Right lobe of liver (tissue), 6 donors: Measurements from ENCODE around the gene YTHDF1. TPM values are rescaled to one million over a fixed set of nuclear protein-coding genes. Genes with fewer than 3 reads are reported as not detected.
"Not testable (repeated sequence)": the region's sequence is repeated elsewhere in the genome, so short reads cannot be mapped to it uniquely, and the experiment has no call there.

Experiments
- ATAC-seq, 4 donors: fragments of 200-7000 bp; cut with Tn5 transposase; one replicate each; pipeline ENCODE4 v1.9.1; 2020; ENCODE audit warnings: mild to moderate bottlenecking in 4 of 4, moderate library complexity in 4 of 4
- DNase-seq, 3 donors: peaks; one replicate each; pipeline ENCODE4 v3.0.0-alpha.2; 2020
- H3K27ac ChIP-seq, 3 donors: fragments of 200-600 bp; one replicate each; pipeline ENCODE4 v1.8.0; 2022
- H3K27me3 ChIP-seq, 2 donors: fragments of 200-600 bp; one replicate each; pipeline ENCODE4 v1.8.0; 2022
- H3K36me3 ChIP-seq, 4 donors: fragments of 200-600 bp; sonication (generic) in 1 of 4; one replicate each; pipeline versions ENCODE4 v1.5.1 to v1.8.0; 2017 to 2022; ENCODE audit warnings: control low read depth in 1 of 4
- H3K4me1 ChIP-seq, 4 donors: fragments of 200-600 bp; sonication (generic) in 1 of 4; one replicate each; pipeline versions ENCODE4 v1.5.1 to v1.8.0; 2017 to 2022; ENCODE audit warnings: control low read depth in 1 of 4
- H3K4me3 ChIP-seq, 3 donors: fragments of 200-600 bp; one replicate each; pipeline ENCODE4 v1.8.0; 2022
- H3K9me3 ChIP-seq, 4 donors: fragments of 200-600 bp; sonication (generic) in 1 of 4; one replicate each; pipeline versions ENCODE4 v1.5.1 to v1.8.0; 2017 to 2022; ENCODE audit warnings: control low read depth in 1 of 4
- CTCF ChIP-seq, 4 donors: fragments of 200-600 bp in 3 of 4; fragments of 450-650 bp in 1 of 4; IDR thresholded peaks; one replicate each; pipeline versions ENCODE4 v1.5.1 to v1.8.0; 2016 to 2022; ENCODE audit warnings: antibody characterized with exemption in 4 of 4, mild to moderate bottlenecking in 2 of 4
- POLR2A ChIP-seq: fragments of 450-650 bp; IDR thresholded peaks from one replicate; pipeline ENCODE4 v1.6.1; 2017; ENCODE audit warnings: antibody characterized with exemption, mild to moderate bottlenecking
- WGBS: methylation state at CpG from one replicate; pipeline ENCODE4 v1.1.6; 2018; ENCODE audit warnings: low coverage, low lambda C conversion rate; ENCODE audit not compliant: insufficient coverage; ENCODE audit errors: missing lambda C conversion rate; 5-methylcytosine and 5-hydroxymethylcytosine counted together
- intact Hi-C, 2 donors: fragments of 100-400 bp; cut with DNase I; formaldehyde crosslinking; loops; one replicate each; pipeline versions ENCODE4 v1.11.2 to v1.14.1; 2022
- total RNA-seq, 6 experiments: library from RNA; depleted of rRNA in 2 of 6; stranded (reverse); fragments of >200 nt in 2 of 6; fragmentation: NEBNext Ultra II Directional in 3 of 6; extraction: Animal tissue kit (Norgen Biotek cat#: 25700) in 3 of 6; gene quantifications; one replicate each; pipeline versions ENCODE4 v1.1.0 to v1.2.4, GENCODE V29; 2016 to 2023
- donor health status: DM: no; HTN: yes; CAD: no.
- donor health status: DM: no; HTN: no; CAD: no.
- donor health status: DM: no; HTN: no; CAD: no.
- donor health status: DM: no; HTN: yes; CAD: no.
- donor health status: DM: no; HTN: yes; CAD: no.

YTHDF1 gene
- total RNA-seq, 6 experiments from 2014 or later = 16.4 to 23.6 (median 21.1) TPM

- H3K27ac ChIP-seq = no peak overlapping the region
- no peaks in the 10 kb centered on the region for H3K27me3 ChIP-seq
- H3K36me3 ChIP-seq = no peaks in the 10 kb centered on the region
- WGBS = 48% methylated on average over 4 of the region's 12 CpGs
- ATAC-seq (peak; percentile 50 to 66 (median 62)), DNase-seq (no peak)
- no peaks in the 10 kb centered on the region for H3K9me3 ChIP-seq
- no peaks in the 10 kb centered on the region for H3K4me1 ChIP-seq
- TF ChIP-seq POLR2A (no peak), CTCF (IDR thresholded peaks at IDR 0.05) (peak; percentile 61 to 73 (median 70))
- H3K4me3 ChIP-seq = no peak overlapping the region
- intact Hi-C loops = no loop called here
These were observed 7.3 kb upstream of the YTHDF1 start for GRCh38 chr20:63223121-63223825.

DNA sequence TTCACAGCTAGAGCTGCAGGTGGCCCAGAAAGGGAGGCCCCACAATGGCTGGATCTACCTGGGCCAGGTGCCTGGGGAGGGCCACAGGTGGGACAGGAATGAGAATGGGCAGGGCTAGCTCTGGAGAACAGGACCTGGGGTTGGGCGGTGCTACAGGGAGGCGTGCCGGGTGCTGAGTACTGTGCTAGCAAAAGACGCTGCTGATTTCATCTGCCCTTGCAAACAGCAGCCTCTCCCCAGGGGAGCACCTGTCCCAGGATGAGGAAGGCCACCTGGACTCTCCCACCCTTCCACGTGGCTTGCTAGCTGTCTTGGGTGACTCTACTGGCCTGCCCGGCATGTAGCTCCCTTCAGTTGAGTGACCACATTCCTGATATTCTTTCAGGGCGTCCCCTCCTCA is 6.6 kb upstream of the YTHDF1 start:
- intact Hi-C loops = no loop called here
- TF ChIP-seq POLR2A = no peak
- TF ChIP-seq CTCF (IDR thresholded peaks at IDR 0.05) = no peak
- no peaks in the 10 kb centered on the region for H3K9me3 ChIP-seq
- DNase-seq (no peak), ATAC-seq (no peak)
- no CpG with 5 or more reads among the region's 7 CpGs for WGBS
- H3K27me3 ChIP-seq = no peaks in the 10 kb centered on the region
- no peaks in the 10 kb centered on the region for H3K4me1 ChIP-seq
- H3K36me3 ChIP-seq = no peaks in the 10 kb centered on the region
- no peak overlapping the region for H3K27ac ChIP-seq
- no peak overlapping the region for H3K4me3 ChIP-seq

- H3K27me3 ChIP-seq, H3K9me3 ChIP-seq, DNase-seq, ATAC-seq, H3K27ac ChIP-seq, H3K36me3 ChIP-seq, intact Hi-C loops, H3K4me3 ChIP-seq, H3K4me1 ChIP-seq: not testable (repeated sequence)
- WGBS = 55% methylated on average over 2 of the region's 12 CpGs
These were observed 5.6 kb upstream of the YTHDF1 start for GRCh38 chr20:63221400-63222053.

- Histone ChIP-seq H3K9me3 (no peaks in the 10 kb centered on the region), H3K27ac (no peak overlapping the region), H3K36me3 (no peaks in the 10 kb centered on the region), H3K4me3 (no peak overlapping the region), H3K27me3 (no peaks in the 10 kb centered on the region), H3K4me1 (peaks cover 0 to 6% (median 0%) of the 10 kb centered on the region in 4 donors)
- ATAC-seq (no peak), DNase-seq (no peak)
- TF ChIP-seq POLR2A (no peak), CTCF (IDR thresholded peaks at IDR 0.05) (no peak)
- intact Hi-C loops = no loop called here
- WGBS = no CpG with 5 or more reads among the region's 9 CpGs
These were observed 4.9 kb upstream of the YTHDF1 start for GRCh38 chr20:63220696-63221399.
